Endothelial cell of umbilical vein (primary cell): ENCODE measurements around the gene TKT.

Source experiments
- TF ChIP-seq, protein P1 (sequence below): IDR thresholded peaks from 2 replicates; pipeline ENCODE4 v1.6.1; 2011; ENCODE audit not compliant: insufficient read depth, insufficient read length
- TF ChIP-seq, protein P2 (sequence below), 2 donors: IDR thresholded peaks; 1 replicate in 1 of 2; 2 replicates in 1 of 2; pipeline ENCODE4 v1.5.1; 2011; ENCODE audit warnings: low read length in 2 of 2, mild to moderate bottlenecking in 2 of 2, moderate library complexity in 2 of 2, control low read depth in 1 of 2, inconsistent platforms in 1 of 2, low read depth in 1 of 2; ENCODE audit not compliant: insufficient read depth in 1 of 2; ENCODE audit errors: extremely low read depth in 1 of 2

DNA sequence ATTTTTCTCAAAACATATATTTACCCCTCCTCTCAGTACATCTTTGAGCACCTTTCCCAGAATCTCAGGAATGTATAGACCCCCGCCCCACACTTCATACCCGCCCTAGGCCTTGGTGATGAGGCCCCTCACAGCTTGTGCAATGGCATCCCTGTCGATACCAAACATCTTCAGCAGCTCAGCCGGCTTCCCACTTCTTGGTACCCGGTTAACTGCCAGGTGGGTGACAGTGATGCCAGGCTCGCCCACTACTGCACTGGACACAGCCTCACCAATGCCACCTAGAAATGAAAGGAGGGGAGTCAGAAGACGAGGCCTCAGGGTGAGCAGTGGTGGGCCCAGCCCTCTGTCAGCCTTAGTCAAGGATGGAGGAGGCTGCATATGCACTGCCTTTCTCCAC is 30.2 kb downstream of the TKT start:
- TF ChIP-seq, protein P1, sequence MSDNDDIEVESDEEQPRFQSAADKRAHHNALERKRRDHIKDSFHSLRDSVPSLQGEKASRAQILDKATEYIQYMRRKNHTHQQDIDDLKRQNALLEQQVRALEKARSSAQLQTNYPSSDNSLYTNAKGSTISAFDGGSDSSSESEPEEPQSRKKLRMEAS: no peak
- TF ChIP-seq, protein P2, sequence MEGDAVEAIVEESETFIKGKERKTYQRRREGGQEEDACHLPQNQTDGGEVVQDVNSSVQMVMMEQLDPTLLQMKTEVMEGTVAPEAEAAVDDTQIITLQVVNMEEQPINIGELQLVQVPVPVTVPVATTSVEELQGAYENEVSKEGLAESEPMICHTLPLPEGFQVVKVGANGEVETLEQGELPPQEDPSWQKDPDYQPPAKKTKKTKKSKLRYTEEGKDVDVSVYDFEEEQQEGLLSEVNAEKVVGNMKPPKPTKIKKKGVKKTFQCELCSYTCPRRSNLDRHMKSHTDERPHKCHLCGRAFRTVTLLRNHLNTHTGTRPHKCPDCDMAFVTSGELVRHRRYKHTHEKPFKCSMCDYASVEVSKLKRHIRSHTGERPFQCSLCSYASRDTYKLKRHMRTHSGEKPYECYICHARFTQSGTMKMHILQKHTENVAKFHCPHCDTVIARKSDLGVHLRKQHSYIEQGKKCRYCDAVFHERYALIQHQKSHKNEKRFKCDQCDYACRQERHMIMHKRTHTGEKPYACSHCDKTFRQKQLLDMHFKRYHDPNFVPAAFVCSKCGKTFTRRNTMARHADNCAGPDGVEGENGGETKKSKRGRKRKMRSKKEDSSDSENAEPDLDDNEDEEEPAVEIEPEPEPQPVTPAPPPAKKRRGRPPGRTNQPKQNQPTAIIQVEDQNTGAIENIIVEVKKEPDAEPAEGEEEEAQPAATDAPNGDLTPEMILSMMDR (IDR thresholded peaks at IDR 0.05; ENCODE audit: extremely low read depth in 1 of 2, insufficient read depth in 1 of 2, low read depth in 1 of 2, low read length in 2 of 2): no peak
